Pons (tissue), 1 donor: ENCODE measurements around the gene APCDD1L.

Experiments
- DNase-seq: peaks from one replicate; pipeline ENCODE4 v3.0.0-alpha.2; 2016; ENCODE audit warnings: low spot score

The APCDD1L gene

DNA sequence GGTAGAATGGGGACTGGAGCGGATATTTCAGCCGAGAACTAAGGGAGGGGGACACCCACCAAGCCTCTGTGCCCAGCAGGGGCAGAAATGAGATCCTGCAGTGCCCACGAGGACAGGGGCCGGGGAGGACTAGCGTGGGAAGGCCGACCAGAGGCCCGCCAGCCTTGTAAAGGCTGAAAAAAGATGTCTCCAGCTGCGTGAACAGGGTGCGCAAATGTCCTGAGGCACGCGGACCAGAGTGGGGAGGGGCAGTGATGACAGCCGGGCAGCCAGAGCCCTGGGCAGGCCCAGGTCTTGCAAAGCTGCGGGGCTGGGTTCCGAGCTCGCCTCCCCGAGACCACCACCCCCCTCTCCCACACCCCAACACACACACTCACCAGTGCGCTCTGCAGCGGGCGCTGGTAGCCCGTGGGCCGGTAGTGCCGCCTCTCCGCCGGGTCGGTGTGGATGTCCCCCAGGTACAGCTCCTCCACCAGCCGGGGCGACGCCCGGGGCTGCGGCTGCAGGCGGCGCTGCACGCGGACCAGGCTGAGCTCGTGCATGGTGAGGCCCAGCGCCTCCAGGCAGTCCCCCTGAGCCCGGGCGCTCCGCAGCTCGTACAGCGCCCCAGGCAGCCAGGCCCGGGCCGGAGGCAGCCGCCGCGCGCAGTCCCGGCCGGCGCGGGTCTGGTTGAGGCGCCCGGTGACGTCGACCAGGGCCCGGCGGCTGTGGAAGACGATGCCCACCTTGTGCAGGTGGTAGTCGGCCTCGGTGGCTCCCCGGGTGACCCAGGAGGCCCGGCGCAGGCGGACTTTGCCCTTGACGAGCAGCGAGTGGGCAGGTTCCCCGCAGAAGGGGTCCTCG, 48.2 kb downstream of the APCDD1L start:
- no peak for DNase-seq

DNA sequence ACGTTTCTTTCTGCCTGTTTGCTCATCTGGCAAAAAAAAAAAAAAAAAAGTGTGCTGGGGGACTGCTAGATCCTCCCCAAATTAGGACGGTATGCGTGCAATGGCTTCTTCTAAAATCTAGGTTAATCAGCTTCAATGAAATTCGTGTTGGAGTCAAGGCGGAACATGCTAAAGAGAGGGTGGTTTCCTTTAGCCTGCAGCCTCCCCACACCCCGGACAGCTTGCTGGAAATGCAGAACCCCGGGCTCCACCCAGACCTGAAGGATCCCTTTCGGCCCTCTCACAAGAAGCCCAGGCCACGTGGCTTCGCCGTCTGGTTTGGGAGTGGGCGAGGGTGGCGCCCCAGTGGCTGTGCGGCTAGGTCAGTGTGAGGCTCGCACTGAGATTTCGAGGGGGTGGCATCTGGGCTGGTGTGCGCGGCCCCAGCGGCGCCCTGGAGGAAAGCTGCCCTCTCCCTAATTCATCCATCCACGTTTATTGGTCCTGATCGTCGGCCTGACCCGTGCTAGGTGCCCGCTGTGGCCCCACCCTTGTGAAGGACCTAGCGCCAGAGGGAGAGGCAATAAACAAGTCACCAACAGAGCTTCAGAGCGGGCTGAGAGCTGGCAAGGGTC, 49.0 kb downstream of the APCDD1L start:
- no peak for DNase-seq

DNA sequence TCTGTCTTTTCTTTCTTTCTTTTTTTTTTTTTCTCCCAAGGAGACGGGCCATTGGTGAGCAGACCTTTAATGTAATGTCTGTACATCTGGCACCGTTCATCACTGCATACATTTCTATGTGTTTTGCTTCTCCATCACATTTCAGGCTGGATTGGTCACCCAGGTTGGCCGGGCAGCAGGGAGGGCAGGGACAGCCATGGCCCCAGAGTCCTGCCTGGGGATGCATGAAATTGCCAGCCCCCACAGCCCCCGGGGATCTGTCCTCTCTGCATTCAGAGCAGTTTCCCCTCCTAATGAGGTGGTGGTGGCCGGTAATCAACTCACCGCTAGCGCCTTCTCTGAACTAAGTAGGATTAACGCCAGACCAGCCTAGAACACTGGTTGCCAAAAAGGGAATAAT, 50.4 kb downstream of the APCDD1L start:
- DNase-seq = no peak

DNA sequence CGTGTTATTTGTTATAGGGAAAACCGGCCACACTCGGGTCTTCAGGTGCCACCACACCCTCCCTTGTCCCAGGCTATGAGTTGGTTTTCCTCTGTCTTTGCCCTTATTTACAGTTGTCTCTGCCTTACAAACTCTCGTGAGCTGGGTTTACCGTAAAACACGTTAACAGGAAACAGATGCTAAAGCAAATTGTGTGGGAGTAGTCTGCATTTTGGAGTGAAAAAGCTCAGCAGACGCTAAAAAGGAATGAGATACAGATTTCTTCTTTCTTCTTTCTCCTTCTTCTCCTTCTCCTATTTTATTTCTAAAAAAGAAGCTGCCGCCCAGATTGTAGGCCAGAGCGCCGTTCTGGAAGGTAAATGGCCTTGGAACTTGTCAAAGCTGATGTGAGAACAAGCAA, 51.9 kb downstream of the APCDD1L start:
- DNase-seq = no peak

DNA sequence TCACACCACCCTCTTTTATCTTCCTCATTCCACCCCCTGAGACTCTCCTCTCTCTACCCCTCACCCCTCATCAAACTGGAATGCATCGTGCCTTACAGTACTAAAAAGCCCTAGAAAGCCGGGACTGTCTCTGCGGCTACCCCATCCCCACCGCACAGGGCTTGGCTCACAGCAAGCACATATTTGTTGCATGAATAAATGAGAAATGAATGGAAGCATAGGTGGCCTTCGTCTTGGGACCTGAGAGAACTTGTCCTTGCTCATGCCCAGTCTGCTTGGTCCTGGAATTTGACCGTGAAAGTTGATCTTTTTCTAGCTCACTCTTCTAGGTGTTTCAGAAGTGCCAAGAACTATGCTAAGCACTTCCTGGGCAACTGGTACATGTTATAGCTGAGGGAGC, 53.3 kb downstream of the APCDD1L start:
- DNase-seq = no peak

DNA sequence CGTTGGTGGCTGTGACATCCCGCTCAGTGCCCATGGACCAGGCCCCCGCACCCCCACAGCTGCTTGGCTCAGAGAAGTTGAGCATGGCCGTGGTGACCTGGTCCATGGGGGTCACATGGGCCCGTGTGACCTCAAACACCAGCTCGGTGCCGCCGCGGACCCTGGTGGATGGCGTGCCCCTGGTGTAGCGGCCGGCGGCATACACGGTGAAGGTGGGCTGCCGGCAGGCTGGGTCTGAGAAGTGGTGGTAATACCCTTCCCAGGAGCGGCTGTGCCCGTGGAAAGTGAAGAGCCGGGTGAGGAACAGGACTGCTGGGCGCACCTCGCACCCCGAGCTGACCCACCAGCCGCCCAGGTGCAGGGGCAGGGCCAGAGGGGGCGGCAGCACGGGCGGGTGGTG, 54.1 kb downstream of the APCDD1L start:
- DNase-seq = no peak

DNA sequence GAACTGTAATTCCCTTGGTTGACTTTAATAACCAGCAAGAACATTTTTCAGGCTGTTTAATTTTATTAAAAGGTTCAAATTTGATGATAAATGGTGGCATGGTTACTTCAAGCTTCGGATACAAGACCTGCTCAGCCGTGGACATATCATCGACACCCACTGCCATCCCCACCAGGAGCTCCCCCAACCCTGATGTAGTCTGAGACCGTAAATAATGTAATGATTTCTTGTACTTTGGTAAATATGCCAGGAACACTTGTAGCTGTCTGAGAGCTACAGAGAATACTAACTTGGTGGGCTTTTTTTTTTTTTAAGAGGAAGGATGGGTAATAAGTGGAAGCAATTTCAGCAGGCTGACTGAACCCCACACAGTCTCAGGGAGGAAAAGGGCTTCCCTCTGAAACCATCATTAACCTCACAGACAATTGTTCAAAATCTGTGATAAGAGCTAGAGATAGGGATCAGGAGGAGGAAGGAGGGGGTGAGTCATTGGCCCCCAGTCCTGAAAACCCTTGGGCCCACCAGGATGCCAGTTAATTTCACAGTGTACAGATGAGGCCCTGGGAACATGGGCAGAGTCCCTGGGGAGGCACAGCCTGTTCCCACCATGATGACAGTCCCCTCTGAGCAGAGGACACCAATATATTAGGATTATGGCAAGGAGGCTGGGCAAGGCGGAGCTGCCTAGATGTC, 56.0 kb downstream of the APCDD1L start:
- no peak for DNase-seq

DNA sequence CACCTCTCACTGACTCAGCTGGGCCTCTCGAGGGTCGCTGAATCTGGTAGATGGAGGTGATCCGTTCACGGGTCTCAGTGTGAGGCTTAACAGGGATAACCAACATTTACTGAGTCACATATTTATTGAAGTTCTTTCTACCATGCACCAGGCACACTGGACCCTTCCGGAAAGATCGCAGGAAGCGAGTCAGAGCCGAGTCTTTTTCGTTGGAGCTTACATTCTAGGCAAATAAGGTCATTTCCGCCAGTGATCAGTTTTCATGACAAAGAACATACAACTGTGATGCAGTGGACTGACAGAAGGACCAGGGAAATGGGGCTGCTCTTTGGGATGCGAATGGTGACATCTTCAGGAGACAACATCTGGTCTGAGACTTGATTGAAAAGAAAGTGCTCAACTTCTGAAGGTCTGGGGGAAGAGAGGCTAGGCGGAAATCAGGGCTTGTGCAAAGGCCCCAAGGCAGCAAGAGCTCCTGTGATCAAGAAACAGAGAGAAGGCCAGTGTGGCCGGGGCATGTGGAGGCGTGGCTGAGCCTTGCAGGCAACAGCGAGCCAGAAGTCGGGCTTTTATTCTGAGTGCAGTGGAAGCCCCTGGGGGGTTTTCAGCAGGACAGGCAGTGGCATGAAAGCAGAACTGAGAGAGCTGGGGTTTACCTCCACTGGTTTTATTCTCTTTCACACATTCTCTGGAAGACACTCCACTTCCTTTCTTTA, 56.7 kb downstream of the APCDD1L start:
- no peak for DNase-seq

DNA sequence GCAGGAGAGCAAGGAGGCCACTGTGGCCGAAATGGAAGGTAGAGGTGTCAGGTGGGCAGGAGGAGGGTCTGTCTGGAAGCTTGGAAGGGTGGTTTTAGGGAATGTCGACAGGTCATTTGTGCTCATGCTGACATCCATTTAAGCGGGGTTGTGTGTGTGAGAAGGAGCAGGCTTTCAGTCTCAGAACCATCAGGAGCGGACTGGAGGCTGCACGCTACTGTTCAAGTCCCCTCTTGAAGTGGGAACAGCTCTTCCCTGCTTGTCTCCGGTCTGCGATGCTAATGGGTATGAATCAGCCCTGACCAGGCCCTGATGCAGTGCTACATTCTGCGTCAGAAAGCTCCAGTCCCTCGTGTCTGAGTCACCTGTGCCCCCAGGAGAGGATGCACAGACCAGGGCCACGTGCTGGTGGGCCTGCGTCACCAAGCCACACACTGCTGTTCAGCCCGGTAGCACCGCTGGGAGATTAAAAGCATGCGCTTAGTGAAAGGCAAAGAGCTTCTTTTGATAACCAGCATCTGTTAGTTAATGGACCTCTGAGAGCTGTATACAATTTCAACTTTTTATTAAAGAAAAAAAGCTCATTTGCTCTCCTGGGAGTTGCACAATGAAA, 58.0 kb downstream of the APCDD1L start:
- DNase-seq = no peak

DNA sequence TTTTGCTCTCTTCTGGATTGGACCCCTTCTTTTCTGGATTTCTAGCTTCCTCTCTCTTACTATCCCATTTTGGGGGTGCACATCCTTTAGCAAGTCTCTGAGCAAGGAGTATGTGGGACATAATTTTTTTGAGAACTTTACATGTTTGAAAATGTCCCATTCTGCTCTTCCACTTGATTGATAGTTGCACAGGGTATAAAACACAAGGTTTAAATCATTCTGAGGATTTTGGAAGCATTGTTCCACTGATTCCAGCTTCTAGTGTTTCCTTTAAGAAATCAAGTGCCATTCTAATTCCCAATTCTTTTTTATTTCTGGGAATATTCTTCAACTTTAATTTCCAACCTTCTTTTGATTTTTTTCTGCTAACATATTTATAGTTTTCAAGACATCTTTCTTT, 60.7 kb downstream of the APCDD1L start:
- no peak for DNase-seq

DNA sequence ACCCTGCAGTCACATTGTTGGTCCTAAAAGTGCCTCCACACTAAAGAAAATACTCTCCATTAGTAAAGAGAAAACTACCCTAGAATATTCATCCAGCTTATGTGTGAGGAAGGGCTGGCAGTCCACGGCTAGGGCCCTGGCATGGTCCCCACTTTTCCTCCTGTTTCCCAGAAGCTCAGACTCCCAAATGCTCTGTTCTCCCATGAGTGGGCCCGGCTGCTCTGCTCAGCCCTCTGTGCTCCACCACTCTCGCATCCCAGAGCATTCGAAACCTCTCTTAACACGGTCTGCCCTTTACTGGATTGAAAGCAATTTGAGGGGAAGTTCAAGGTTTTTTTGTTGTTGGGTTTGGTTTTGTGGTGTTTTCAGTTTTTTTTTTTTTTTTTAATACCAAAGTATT, 61.8 kb downstream of the APCDD1L start:
- no peak for DNase-seq

DNA sequence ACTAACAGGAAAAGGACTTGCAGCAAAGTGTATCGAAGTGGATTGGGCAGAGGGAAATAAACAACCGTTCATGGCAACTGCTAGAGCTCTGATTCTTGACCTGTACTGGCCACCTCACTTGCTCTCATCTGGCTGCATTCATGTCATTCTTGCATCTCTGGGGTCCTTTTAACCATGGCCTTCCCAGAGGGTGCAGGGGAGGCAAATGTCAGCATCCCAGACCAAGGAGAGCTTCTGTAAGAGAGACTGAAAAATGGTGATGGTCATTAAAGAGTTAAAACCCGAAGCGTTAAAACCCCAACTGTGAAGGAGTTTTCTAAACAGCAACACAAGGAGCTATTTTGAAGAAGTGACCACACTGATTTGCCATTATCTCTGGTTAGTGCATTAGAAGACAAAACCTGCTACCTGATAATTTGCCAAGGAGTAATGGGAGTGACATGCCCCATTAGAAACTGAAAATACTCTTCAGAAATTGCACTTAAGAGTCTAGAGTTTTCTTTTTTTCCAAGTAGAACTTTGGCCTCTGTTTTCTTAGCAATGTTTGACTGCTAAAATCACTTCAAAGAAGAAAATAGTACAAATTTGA, 62.4 kb downstream of the APCDD1L start:
- DNase-seq = no peak

DNA sequence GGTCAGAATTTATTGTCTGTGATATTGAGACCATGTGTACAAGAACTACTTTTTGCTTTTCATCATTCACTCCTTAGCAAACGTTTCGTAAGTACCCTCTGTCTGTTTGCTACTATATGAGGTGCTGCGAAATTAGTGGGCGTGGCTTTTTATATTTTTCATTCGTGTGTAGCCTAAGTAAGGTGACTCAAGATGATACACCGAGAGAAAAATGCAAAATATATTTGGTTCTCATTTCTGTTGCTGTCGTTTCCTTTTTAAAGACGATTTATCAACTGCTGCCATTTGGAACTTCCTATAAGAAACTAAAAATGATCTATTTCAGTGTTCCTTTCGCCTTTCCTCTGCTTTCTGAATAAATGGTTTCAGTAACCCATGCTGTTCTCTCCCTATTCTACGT, 64.9 kb downstream of the APCDD1L start:
- no peak for DNase-seq

DNA sequence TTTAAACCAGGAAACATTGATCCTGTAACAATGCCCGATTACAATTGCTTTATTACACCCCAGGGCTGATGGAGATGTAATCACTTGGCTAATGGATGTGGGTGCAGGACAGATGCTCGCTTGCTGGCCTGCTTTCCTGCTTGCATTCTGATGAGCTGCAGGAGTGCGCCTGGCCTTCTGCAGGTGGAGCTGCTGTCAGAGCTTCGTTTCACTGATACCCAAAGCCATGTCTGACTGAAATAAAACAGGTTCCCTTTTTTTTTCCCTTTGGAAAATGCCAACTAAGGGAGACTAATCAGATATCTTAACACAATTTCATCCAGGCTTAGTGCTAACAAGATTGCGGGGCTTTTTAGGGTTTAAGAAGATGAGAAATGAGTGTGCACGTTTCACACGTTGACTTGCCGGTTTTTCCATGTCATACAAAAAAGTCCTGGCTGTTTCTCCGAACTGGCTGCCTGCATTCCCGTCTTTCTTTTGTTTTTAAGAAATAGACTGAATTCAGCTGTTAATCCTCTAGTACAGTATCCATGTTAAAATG, 65.4 kb downstream of the APCDD1L start:
- no peak for DNase-seq

DNA sequence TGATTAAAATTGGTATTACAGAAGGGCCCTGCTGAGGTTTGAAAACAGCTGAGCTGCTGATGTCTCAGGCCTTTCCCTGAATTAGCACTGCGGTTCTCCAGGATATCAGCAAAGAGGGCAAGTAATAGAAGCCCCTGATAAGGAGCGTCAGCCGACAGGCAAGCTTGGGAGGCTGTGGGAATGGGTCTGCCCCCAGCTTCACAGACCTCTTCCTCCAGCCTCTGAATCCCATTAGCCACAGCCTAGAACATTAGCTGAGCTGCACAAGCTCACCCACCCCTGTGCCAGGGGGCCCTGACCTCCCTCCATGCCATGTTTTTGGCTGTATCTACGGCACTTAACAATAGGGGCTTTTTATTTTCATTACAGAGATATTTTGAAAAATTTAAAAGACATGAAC, 66.2 kb downstream of the APCDD1L start:
- DNase-seq = no peak

DNA sequence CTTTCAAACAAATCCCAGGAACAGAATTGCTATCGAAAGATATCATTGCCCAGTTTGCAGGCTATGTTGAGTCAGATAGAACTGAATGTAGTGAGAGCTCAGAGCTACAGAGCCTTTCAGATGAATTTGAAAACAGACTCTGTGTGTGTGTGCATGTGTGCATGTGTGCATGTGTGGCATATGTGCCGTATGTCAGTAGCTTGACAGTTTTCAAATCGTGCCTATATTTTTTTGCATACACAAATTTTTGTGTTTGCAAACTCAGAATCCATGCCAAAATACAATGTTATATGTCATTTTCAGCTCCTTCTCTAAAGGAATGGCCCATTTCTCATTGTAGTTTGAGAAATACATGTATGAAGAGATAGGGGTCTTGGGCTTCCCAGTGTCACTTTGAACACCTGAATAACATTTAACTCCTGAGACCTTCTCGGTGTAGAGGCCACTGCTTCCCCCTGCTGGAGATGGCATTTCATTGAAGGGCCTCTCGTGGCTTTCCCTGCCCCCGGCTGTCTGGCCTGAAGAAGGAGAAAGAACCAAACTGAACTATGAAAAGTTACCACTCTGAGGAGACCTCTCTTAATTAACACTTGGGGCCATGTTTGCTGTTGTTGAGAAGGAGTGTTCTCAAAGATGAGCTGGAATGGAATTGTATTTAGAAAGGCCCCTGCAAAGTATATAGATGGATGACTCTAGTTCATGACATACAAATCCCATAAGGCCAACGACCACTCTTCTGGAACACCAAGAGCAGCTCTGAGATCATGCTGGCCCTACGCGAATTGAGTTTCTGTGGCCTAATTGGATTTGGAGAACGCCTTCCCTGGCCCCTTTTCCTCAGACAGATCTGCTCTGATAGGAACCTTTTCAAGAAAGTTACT, 67.4 kb downstream of the APCDD1L start:
- DNase-seq = peak; percentile 45

DNA sequence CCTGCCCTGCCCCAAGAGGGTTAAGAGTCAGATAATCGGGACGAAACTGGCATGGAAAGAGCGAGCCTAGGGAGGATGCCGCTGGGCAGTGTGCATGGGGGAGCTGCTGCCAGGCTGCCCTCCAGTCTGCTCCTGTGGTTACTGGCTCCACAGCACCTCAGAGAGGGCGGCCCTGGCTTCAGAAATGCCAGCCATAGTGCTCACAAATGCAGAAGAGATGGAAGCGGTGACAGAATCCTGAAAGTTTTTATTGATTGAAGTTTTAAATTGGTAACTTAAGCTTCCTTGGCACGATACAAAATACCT, 68.3 kb downstream of the APCDD1L start:
- no peak for DNase-seq

DNA sequence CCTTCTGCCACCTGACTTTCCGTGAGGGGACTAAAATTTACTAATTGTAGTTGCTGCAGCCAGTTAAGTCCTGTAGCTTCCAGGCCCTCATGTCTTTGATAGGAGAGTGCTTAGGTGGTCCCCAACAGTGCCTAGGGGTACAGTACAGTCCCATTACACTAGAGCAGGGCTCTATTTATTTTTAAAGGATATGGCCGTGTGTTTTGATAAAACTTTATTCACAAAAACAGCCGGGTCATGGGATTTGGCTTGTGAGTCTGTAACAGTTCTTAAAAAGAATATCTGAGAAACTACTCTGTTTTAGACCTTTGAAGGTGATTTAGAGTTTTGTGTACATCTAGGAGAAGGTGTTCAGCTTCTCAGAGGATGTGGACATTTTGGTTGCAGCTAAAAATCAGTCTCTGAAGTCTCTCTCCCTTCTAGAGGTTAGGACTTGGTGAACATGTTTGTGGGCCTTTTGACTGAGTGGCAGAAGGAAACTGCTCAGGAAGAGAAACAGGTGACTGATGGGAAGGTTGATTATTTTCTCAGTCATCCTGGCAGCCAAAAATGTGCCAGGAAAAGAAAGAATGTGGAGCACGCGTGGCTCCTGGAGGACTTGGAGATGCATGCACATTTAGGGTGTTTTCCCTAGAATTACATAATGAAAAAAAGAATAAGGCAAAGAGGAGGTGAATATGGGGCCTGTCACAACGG, 68.8 kb downstream of the APCDD1L start:
- no peak for DNase-seq

DNA sequence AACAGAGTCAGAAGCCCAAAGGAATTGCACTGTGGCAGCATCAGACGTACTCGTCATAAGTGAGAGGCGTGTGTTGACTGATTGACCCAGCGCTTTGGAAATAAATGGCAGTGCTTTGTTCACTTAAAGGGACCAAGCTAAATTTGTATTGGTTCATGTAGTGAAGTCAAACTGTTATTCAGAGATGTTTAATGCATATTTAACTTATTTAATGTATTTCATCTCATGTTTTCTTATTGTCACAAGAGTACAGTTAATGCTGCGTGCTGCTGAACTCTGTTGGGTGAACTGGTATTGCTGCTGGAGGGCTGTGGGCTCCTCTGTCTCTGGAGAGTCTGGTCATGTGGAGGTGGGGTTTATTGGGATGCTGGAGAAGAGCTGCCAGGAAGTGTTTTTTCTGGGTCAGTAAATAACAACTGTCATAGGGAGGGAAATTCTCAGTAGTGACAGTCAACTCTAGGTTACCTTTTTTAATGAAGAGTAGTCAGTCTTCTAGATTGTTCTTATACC, 70.4 kb downstream of the APCDD1L start:
- no peak for DNase-seq

DNA sequence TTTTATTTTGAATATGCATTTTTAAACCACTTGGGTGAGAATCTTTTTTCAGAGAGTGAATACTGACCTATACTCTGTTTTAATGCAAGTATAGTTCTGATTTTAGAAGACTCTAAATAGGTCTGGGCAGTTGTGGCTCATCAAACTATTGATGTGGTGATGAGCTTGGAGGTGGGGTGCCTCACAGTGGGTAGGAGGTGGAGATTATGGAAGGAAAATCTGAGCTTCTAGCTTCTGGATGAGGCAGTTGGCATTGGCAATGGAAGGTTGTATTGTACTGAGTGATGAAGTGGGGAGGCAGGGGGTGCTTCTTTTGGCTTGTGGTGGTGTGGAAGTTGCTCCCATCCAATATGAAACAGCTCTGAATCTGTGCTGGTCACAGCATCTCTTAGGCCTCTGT, 73.5 kb downstream of the APCDD1L start:
- DNase-seq = no peak
